C4-2B (cell line): ENCODE measurements around the gene HDGFL2.

Experiments used
- H3K27ac ChIP-seq: fragments of 450-650 bp; 2 replicates; pipeline ENCODE4 v1.5.1; 2017
- CTCF ChIP-seq: fragments of 450-650 bp; conservative IDR thresholded peaks from 2 replicates; pipeline ENCODE4 v1.5.1; 2017; ENCODE audit warnings: mild to moderate bottlenecking
- ZFX ChIP-seq: fragments of 450-650 bp; IDR thresholded peaks from 2 replicates; pipeline ENCODE4 v1.6.1; 2017

HDGFL2 gene

GRCh38 chr19:4497770-4498389 lies 25.8 kb downstream of the HDGFL2 start:
- no peak overlapping the region for H3K27ac ChIP-seq
- TF ChIP-seq CTCF: no peak
- no peak for TF ChIP-seq ZFX

GRCh38 chr19:4498694-4499093 lies 26.6 kb downstream of the HDGFL2 start:
- TF ChIP-seq CTCF: no peak
- no peak for TF ChIP-seq ZFX
- no peak overlapping the region for H3K27ac ChIP-seq

- TF ChIP-seq ZFX (no peak), CTCF (no peak)
- no peak overlapping the region for H3K27ac ChIP-seq
Observed at GRCh38 chr19:4499318-4499717, 27.2 kb downstream of the HDGFL2 start.

GRCh38 chr19:4499855-4500254 lies 27.8 kb downstream of the HDGFL2 start:
- H3K27ac ChIP-seq: no peak overlapping the region
- TF ChIP-seq ZFX (no peak), CTCF (no peak)

- no peak overlapping the region for H3K27ac ChIP-seq
- TF ChIP-seq ZFX: no peak
- TF ChIP-seq CTCF: no peak
Observed at GRCh38 chr19:4500841-4501591, 28.9 kb downstream of the HDGFL2 start.

GRCh38 chr19:4501691-4502090 lies 29.6 kb downstream of the HDGFL2 start:
- no peak for TF ChIP-seq ZFX
- no peak for TF ChIP-seq CTCF
- H3K27ac ChIP-seq: no peak overlapping the region

GRCh38 chr19:4502282-4503131 lies 30.4 kb downstream of the HDGFL2 start:
- TF ChIP-seq ZFX: no peak
- no peak for TF ChIP-seq CTCF
- no peak overlapping the region for H3K27ac ChIP-seq
